HG02798 (cell line): Measurements from ENCODE around the gene IFITM1.
"Not testable (repeated sequence)": the region's sequence is repeated elsewhere in the genome, so short reads cannot be mapped to it uniquely, and the experiment has no call there.

Source experiments
- ATAC-seq: cut with Tn5 transposase; IDR thresholded peaks from one replicate; pipeline ENCODE4 v1.9.1; 2021; ENCODE audit warnings: mild to moderate bottlenecking; ENCODE audit not compliant: unreplicated experiment, poor library complexity

The IFITM1 gene

GRCh38 chr11:307766-308708 is 5.8 kb upstream of the IFITM1 start, which contains the start of gene IFITM2:
TSS of gene IFITM2 (plus strand) at chr11:307816. CDS start at chr11:308193, 377 bp downstream.
- ATAC-seq = not testable (repeated sequence)

GRCh38 chr11:308740-309665 is 4.8 kb upstream of the IFITM1 start:
- ATAC-seq = not testable (repeated sequence)

DNA sequence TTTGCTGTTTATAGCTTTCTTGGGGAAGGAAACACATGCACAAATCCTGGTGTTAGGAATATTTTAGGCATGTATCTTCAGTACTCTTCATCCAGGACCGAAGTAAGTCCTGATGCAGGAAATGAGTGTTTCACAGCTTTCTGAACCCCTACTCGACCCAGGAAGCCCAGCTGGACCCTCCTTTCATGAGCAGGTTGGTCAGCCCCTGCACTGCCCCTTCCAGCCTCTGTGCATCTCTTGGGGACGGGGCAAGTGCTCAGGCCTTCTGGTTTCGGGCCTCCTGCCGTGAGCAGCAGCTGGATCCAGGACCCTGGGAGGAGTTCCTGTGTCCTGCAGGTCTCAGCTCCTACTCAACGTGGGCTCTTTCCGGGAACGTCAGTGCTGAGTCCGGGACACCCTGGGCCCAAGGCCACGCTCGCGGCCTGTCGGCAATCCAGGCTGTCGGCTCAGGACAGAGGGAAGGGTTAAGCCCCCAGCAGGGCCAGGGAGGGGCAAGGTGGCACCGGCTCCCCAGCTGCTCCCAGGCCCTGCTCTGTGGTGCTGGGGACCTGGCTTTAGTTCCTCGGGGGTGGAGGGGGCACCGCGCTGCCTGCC is 3.8 kb upstream of the IFITM1 start:
- ATAC-seq = not testable (repeated sequence)

DNA sequence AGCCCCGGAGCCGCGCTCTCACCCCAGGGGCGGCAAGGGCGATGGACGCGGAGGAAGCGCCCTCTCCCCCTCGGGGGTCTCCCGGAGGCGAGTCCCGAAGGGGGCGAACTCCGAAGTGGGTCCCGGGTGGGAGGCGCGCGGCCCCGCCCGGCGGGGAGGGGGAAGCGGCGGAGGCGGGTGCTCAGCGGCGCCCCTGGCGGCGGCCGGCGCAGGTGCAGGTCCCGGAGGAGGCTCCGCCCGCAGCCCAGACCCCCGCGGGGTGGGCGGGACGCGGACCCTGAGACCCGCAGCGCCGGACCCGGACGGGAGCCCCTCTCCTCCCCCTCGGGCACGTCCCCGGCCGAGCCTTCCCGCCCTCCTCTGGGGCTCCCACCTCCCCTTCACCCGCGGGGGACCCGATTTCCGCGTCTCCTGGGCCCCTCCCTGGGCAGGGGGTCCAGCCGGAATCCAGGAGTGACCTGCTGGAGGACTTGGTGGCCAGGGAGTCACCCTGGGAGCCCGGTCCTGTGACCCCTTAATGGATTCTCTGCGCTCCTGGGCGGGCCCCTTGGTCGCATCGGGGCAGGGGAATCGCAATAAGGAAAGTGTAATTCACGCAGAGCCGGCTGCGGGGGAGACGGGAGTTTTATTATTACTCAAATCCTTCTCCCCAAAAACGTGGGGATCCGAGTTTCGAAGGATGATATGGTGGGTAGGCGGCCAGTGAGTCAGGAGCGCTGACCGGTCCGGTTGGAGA is 2.7 kb upstream of the IFITM1 start:
- ATAC-seq = peak; percentile 54

GRCh38 chr11:312092-312816 is 1.6 kb upstream of the IFITM1 start:
- ATAC-seq = no peak

DNA sequence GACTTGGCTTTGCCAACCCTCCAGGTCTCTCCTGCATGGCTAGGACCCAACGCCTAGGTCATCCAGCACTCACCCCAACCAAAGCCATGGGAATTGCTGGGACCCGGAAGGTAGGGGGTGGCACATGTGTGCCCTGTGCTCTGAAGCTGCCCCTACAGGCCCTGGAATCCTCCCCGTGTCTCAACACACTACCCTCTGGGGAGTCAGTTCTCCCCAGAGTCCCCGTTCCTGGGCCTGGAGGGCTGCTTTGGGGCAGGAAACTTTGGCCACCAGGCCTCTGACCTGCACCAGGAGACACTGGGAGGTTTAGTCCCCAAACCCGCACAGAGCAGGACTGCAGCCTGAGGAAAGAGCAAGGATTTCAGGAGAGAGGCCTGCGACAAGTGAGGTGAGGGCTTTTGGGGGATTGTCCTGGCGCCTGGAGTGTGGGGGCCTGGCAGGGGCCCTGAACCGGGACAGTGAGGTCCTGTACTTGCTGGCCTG is 495 bp upstream of the IFITM1 start:
- ATAC-seq = no peak

DNA sequence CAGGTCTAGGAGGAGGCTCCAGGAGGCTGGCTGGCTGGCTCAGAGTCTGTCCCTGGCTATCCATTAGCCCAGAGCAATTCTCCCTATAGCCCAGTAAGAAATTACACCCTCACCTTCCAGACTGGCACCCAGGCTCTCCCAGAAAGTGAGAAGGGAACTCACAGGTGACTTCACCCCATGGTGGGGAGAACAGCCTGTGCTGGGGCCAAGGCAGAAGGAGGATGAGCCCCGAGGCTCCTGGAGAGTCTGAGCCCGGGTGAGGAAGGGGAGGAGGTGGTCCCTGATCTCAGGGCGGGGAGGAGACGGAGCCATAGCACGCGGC is 675 bp downstream of the IFITM1 start:
- not testable (repeated sequence) for ATAC-seq

GRCh38 chr11:315051-315481 is 1.2 kb downstream of the IFITM1 start:
- ATAC-seq = no peak

DNA sequence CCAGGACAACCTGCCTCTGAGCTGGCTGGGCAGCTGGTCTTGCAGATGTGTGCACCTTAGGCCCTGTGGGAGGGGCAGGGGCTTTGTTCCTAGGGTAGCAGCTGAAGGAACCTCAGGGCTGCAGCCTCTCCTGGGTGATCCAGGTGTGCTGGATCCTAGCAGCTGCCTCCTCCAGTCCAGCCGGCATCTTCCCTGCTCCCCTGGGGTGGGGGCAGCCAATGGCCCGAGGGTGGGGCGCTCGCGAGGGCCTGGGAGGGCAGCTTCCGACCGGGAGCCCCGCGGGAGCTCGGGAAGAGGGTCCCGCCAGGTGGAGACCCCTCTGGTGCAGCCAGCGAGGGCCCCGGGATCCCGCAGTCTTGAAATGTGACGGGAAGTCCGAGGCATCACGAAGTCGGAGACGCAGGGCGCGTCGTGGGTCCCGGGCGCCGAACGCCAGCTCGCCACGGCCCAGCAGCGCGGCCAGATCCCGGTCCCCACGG is 1.7 kb downstream of the IFITM1 start:
- ATAC-seq = no peak

- ATAC-seq = no peak
These were observed 2.3 kb downstream of the IFITM1 start for GRCh38 chr11:316031-316701.

GRCh38 chr11:316891-317301 is 3.1 kb downstream of the IFITM1 start:
- no peak for ATAC-seq

DNA sequence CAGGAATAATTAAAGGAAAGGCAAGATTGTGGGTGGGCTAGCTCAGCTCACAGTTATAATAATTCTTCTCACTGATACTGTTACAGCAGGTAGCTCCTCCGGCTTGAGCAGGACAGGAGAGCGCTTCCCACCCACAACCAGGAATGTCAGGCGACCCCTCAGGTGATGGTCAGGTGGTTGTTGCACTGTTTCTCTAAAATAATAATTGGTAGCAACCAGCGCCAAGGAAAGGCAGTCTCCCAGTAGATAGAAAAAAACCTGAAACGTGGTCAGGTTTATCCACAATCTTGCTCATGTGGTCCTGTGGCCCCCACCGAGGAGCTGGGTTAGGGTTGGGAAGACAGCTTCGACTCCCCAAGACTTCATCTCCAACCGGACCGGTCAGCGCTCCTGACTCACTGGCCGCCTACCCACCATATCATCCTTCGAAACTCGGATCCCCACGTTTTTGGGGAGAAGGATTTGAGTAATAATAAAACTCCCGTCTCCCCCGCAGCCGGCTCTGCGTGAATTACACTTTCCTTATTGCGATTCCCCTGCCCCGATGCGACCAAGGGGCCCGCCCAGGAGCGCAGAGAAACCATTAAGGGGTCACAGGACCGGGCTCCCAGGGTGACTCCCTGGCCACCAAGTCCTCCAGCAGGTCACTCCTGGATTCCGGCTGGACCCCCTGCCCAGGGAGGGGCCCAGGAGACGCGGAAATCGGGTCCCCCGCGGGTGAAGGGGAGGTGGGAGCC is 4.0 kb downstream of the IFITM1 start:
- not testable (repeated sequence) for ATAC-seq

DNA sequence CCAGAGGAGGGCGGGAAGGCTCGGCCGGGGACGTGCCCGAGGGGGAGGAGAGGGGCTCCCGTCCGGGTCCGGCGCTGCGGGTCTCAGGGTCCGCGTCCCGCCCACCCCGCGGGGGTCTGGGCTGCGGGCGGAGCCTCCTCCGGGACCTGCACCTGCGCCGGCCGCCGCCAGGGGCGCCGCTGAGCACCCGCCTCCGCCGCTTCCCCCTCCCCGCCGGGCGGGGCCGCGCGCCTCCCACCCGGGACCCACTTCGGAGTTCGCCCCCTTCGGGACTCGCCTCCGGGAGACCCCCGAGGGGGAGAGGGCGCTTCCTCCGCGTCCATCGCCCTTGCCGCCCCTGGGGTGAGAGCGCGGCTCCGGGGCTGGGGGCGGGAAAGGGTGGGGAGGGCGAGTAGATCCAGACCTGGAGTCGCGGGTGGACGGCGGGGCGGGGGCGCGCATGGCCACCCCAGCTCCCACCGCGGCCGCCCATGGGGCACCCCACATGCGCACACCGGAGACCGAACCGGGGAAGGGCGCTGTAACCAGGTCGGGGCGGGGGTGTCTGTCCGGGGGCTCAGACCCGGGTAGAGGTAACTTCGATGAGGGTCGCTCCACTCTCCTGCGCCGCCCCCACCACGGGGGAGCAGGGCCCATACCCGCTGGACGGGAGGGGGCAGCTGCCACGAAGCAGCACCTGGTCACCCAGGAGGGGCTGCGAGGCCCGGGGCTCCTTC is 4.7 kb downstream of the IFITM1 start:
- ATAC-seq = peak; percentile 66

- peak; percentile 6 for ATAC-seq
These were observed 5.5 kb downstream of the IFITM1 start for GRCh38 chr11:319121-319887.

DNA sequence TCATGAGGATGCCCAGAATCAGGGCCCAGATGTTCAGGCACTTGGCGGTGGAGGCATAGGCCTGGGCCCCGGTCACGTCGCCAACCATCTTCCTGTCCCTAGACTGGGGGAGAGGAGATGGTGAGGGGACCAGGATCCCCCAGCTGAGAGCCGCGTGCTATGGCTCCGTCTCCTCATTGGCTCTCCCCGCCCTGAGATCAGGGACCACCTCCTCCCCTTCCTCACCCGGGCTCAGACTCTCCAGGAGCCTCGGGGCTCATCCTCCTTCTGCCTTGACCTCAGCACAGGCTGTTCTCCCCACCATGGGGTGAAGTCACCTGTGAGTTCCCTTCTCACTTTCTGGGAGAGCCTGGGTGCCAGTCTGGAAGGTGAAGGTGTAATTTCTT is 6.0 kb downstream of the IFITM1 start:
- ATAC-seq = not testable (repeated sequence)

DNA sequence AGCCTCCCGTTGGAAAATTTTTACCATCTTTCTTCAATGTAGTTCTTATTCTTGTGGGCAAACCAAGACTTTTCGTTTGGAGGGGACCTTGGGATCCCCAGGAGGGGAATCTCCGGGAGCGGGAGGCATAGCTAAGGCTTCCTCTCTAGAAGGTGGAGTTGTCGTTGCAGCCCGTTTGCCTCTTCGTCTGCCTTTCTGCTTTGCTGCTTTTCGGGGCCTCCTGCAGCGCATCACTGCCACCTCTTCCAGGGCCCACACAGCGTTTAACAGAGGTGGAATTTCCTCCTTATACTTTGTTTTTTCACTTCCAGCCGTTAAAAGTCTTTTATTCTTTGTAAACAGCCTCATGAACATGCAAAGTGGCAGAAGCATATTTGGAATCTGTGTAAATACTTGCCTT is 10.3 kb downstream of the IFITM1 start:
- no peak for ATAC-seq
